DLD1 (cell line): ENCODE measurements around the gene KCNAB3.

Experiments used
- in situ Hi-C: cut with HindIII; loops from 2 replicates; pipeline ENCODE4 v1.10.0; 2017; ENCODE audit warnings: low sequenced_read_pairs

Gene KCNAB3

GRCh38 chr17:7943291-7943690 lies 13.6 kb upstream of the KCNAB3 start:
- in situ Hi-C loops = no loop called here

- in situ Hi-C loops = no loop called here
Measured at GRCh38 chr17:7940743-7941142, 11.1 kb upstream of the KCNAB3 start.

- in situ Hi-C loops = no loop called here
Measured at GRCh38 chr17:7940034-7940433, 10.4 kb upstream of the KCNAB3 start.

- in situ Hi-C loops = no loop called here
Measured at GRCh38 chr17:7935859-7936258, 6.2 kb upstream of the KCNAB3 start.

- in situ Hi-C loops = no loop called here
Measured at GRCh38 chr17:7932949-7933348, 3.3 kb upstream of the KCNAB3 start.

- in situ Hi-C loops = no loop called here
Measured at GRCh38 chr17:7932483-7932891, 2.8 kb upstream of the KCNAB3 start.

- in situ Hi-C loops = no loop called here
Measured at GRCh38 chr17:7931709-7932482, 2.2 kb upstream of the KCNAB3 start, which contains the start of the genes CNTROB and TRAPPC1. TSS of gene CNTROB (plus strand) at chr17:7932206. CDS start at chr17:7933080, 874 bp downstream. TSS of gene TRAPPC1 (minus strand) at chr17:7931946. CDS start at chr17:7931829, 117 bp downstream.

- in situ Hi-C loops = no loop called here
Measured at GRCh38 chr17:7930841-7931631, 1.4 kb upstream of the KCNAB3 start.

- in situ Hi-C loops = no loop called here
Measured at GRCh38 chr17:7927596-7927995, 2.1 kb downstream of the KCNAB3 start.

- in situ Hi-C loops = no loop called here
Measured at GRCh38 chr17:7922845-7923628, 6.6 kb downstream of the KCNAB3 start.

GRCh38 chr17:7922269-7922844 lies 7.3 kb downstream of the KCNAB3 start:
- in situ Hi-C loops = no loop called here

- in situ Hi-C loops = no loop called here
Measured at GRCh38 chr17:7916808-7917207, 12.8 kb downstream of the KCNAB3 start.

GRCh38 chr17:7916385-7916682 lies 13.3 kb downstream of the KCNAB3 start:
- in situ Hi-C loops = no loop called here

GRCh38 chr17:7915611-7916384 lies 13.9 kb downstream of the KCNAB3 start, which contains the start of gene RNF227:
TSS of gene RNF227 (minus strand) at chr17:7916289. CDS start at chr17:7916195, 94 bp downstream.
- in situ Hi-C loops = no loop called here

GRCh38 chr17:7915179-7915610 lies 14.5 kb downstream of the KCNAB3 start:
- in situ Hi-C loops = no loop called here

- in situ Hi-C loops = no loop called here
Measured at GRCh38 chr17:7912927-7913524, 16.6 kb downstream of the KCNAB3 start.

GRCh38 chr17:7911116-7911515 lies 18.5 kb downstream of the KCNAB3 start:
- in situ Hi-C loops = no loop called here

- in situ Hi-C loops = no loop called here
Measured at GRCh38 chr17:7910711-7911110, 18.9 kb downstream of the KCNAB3 start.

GRCh38 chr17:7910281-7910680 lies 19.4 kb downstream of the KCNAB3 start:
- in situ Hi-C loops = no loop called here

GRCh38 chr17:7909089-7909488 lies 20.6 kb downstream of the KCNAB3 start:
- in situ Hi-C loops = no loop called here
